GM10266 (cell line): ENCODE results near the gene CORO2A.

Source experiments
- DNase-seq: peaks from one replicate; pipeline ENCODE4 v3.0.0; 2012; ENCODE audit errors: extremely low spot score
- CTCF ChIP-seq: IDR thresholded peaks from 2 replicates; pipeline ENCODE4 v1.5.1; 2012; ENCODE audit warnings: mild to moderate bottlenecking, low read depth; ENCODE audit not compliant: control insufficient read depth, insufficient read depth; ENCODE audit errors: missing control alignments

Gene CORO2A

GRCh38 chr9:98158071-98158831 is 34.2 kb downstream of the CORO2A start:
- no peak for TF ChIP-seq CTCF
- no peak for DNase-seq

DNA sequence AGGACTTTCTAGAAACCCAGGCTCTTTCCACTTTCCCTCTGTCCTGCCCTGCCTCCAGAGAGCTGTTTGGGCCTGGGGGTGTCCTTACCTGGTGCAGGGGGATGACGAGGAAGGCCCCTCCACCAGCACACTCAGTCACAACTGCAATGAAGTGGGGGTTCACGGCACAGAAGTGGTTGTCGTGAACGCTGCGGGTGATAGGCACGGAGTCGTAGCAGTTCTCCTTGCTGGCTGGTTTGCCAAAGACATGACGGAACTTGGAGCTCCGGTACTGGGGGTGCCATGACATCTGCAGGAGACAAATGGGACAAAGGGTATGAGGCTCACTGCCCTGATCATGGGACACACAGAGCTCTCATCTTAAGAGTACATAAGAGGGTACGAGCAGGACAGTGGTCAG is 35.1 kb downstream of the CORO2A start:
- DNase-seq = no peak
- TF ChIP-seq CTCF = no peak

- TF ChIP-seq CTCF = no peak
- DNase-seq = no peak
These were observed 37.8 kb downstream of the CORO2A start for GRCh38 chr9:98154678-98155077.

GRCh38 chr9:98152526-98152925 is 39.9 kb downstream of the CORO2A start:
- DNase-seq = no peak

DNA sequence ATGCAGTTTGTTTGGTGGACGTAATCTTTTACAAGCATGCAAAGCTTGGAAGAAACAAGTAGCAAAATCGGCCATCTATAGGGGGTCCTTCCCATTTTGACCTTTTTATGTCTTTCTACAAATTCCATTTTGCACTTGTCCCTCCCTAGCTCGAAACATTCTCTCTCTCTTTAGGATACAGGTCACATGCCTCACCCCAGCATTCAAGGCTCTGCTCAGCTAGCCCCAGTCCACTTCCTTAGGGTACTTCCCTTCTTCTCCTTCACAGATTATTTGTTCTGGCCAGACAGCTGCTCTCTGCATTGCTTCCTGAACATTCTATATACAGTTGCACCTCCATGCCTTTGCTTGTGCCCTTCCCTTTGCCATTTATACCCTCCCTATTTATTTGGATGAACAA is 41.7 kb downstream of the CORO2A start:
- TF ChIP-seq CTCF = no peak
- DNase-seq = no peak

More at GRCh38 chr9:98152526-98152925, 39.9 kb downstream of the CORO2A start:
- TF ChIP-seq CTCF = no peak

GRCh38 chr9:98150164-98150563 is 42.3 kb downstream of the CORO2A start:
- no peak for TF ChIP-seq CTCF
- no peak for DNase-seq

DNA sequence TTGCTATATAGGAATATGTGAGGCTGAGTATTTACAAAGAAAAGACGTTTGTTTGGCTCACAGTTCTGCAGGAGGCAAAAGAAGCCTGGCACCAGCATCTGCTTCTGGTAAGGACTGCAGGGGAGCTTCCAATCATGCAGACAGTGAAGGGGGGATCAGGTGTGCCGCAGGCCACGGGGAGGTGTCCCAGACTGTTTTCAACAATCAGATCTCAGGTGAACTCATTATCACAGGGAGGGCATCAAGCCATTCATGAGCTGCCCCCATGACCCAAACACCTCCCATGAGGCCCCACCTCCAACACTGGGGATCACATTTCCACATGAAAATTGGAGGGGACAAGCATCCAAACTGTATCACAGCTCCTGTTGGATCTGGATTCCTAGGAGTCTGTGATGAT is 43.0 kb downstream of the CORO2A start:
- no peak for DNase-seq
- no peak for TF ChIP-seq CTCF
